Activated CD4-positive, alpha-beta T cell treated with anti-CD3 and anti-CD28 coated beads, Interleukin-2, Interleukin-4, amounts not matched to agents 100 ng/mL and 50 ng/mL, durations not matched to agents 16 hours and 8 hours (primary cell): Measurements from ENCODE around the gene KAZN.
"Not testable (repeated sequence)": the region's sequence is repeated elsewhere in the genome, so short reads cannot be mapped to it uniquely, and the experiment has no call there.

ENCODE experiments used
- DNase-seq: peaks from one replicate; pipeline ENCODE4 v3.0.0-alpha.2; 2020; ENCODE audit warnings: low spot score

The KAZN gene

DNA sequence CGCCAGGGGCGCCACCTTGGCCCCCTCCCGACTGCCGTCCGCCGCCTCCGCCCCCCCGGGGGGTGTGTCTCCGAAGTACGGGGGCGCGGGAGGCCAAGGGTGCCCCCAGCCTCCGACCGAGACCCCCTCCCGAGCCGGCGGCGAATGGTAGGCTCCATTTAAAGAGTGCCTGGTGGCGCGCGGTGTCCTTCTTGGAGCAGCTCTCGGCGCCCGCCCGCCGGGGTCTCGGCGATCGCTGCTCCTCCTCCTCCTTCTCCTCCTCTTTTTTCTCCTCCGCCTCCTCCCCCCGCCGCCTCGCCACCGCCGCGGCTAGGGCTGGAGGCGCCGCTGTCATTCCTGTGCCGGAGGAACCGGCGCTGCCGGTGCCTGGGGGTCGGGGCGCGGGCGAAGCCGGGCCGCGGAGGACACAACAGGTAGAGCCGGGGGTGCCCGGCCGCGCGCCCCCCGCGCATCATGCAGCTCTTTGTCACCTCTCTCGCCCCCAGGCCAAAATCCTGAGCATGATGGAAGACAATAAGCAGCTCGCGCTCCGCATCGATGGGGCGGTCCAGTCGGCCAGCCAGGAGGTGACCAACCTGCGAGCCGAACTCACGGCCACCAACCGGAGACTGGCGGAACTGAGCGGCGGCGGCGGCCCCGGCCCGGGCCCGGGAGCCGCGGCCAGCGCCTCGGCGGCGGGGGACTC is at the start of gene KAZN:
Gene KAZN, plus strand, starts transcription at position 188 of the 685 bp plus-strand sequence.
- no peak for DNase-seq

DNA sequence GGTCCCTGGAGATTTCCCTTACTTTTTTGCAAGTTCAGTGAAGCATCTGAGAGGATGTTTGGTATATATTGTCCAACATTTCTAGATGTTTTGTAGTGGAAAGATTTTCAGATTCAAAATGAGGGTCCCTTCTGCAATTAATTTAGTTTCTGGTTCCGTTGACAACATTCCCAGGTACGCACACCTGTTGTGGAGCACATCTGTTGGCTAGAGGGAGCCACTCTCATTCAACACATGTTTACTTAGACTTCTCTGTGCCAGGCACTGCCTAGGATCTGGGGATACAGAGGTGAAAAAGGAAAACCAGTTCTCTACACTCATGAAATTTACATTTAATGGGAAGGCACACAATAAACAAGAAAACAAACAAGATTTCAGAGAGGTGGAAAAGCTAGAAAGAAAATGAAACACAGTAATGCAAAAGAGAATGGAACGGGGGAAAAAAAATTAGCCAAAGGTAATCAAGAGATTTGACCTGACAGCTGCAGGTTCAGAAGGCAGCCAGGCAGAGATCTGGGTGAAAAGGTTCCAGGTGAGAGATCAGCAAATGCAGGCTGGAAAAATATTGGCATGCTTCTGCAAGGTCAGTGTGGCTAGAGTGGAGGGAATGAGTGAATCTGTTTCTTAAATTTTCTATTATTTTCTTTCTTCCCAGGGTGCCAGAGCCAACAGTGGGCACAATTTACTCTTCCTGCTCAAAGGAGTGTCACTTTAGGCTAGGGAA is 48.4 kb upstream of the KAZN start:
- DNase-seq = no peak

DNA sequence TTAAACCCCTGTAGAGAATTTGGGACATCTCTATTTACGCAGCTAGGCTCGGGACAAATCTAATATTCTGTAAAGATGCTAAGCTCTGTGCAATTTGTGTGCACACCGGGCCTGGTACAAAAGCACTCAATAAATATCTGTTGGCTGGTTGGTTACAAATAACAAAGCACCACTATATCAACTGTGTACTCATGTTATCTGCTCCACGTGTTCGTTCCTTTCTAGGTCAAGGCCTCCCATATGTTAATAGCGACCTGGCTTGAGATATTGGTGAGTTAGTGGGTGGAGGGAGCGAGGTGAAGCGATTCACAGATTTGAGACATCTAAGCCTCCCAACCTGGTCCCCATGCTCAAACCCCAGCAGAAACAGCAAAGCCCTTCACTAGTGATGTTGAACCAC is 47.1 kb upstream of the KAZN start:
- DNase-seq = no peak

DNA sequence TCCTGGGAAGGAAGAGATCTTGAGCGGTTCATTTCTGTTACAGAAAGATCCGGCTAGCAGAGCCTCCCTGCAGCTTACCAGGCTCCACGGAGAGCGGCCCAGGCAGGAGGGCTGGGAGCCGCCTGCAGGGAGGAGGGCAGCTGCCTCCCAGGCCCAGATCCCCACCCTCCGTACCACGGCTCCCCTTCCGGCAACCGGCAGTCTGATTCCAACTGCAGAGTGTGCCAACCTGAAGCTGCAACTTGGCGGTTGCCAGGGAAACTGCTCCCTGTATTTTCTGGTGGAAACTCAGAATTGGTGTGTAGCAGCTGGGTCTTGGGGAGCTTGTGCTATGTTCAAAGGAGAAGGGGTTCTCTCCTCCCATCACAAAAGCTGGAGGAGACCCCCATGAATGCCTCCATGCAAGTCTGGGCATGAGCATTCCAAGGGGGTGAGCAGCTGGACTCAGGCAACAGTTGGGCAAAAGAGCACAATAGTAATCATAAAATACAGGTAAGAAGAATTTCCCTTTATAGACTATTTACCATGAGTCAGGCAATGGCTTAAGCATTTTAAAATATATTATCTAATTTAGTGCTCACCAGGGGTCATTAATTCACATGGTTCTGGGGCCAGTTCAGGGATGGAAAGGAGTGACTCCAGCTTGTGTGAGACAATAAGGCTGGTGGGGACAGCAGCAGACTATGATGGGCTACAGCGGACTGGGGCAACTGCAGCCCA is 46.1 kb upstream of the KAZN start:
- DNase-seq = no peak

GRCh38 chr1:14553711-14554110 is 44.8 kb upstream of the KAZN start:
- no peak for DNase-seq

DNA sequence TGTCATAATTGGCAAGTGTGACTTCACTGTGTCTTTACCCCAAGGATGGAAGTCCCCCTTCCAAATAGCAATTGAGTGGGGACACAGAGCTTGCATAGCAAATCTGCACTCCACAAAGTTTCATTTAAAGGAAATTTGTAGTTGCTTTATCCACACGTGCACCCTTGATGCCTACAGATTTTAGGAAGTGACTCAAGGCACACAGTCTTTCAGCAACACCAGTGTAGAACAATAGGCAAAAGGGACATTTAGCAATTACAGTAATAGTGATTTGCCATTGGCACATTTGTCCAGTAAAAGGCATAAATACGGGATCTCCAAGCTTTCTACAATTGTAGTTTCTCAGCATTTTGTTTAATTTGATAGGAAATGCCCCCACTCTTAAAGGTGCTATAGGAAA is 43.4 kb upstream of the KAZN start:
- DNase-seq = no peak

- no peak for DNase-seq
These were observed 37.3 kb upstream of the KAZN start for GRCh38 chr1:14561014-14561693.

GRCh38 chr1:14565090-14565489 is 33.4 kb upstream of the KAZN start:
- no peak for DNase-seq

DNA sequence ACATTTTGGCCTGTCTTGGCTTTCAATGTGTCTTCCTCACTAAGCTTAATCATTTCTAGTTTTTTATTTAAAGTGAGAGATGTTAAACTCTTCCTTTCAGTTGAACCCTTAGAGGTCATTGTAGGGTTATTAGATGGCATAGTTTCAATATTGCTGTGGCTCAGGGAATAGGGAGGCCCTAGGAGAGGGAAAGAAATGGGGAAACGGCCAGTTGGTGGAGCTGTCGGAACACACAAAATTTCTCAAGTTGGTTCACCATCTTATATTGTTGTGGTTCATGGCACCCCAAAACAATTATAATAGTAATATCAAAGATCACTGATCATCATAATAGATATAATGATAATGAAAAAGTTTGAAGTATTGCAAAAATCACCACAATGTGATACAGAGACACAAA is 31.4 kb upstream of the KAZN start:
- DNase-seq = no peak

- no peak for DNase-seq
These were observed 30.6 kb upstream of the KAZN start for GRCh38 chr1:14567903-14568302.

DNA sequence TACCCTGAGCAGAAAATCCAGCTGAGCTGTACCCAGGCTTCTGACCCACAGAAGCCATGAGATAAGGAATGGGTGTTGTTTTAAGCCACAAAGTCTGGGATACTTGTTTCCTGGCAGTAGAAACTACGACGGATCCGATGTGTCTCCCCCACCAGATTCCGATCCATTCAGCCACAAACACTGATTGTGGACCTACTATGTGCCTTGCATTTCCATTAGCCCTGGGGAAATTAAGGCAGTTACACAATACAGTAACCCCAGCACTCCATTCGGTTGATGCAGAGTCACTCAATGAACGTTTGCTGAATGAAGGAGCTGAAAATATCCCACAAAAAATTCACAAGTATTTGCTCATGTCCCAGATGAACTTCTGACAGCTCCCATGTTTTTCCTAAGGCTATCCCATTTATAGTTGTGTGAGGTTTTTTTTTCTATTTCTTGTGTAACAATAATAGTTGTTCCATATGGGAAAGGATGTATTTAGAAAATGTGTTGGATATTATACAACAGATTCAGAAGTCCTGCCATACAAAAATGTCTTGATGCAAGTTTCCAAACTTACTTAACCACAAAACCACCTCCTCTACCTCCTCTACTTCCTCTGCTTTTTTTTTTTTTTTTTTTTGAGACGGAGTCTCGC is 29.6 kb upstream of the KAZN start:
- no peak for DNase-seq

DNA sequence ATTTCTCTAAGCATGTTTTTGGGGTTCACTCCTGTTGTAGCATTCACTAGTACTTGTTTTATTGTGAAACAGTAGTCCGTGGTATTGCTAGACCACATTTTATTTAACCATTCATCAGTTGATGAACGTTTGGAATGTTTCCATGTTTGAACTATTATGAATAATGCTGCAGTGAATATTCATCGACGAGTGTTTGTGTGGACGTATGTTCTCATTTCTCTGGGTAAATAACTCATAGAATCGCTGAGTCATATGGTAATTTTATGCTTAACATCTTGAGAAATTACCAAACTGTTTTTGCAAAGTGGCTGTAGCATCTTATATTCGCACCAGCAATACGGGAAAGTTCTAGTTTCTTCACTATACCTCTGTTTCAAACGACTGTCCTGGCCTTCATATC is 28.0 kb upstream of the KAZN start:
- no peak for DNase-seq

- DNase-seq = no peak
These were observed 26.4 kb upstream of the KAZN start for GRCh38 chr1:14571810-14572767.

DNA sequence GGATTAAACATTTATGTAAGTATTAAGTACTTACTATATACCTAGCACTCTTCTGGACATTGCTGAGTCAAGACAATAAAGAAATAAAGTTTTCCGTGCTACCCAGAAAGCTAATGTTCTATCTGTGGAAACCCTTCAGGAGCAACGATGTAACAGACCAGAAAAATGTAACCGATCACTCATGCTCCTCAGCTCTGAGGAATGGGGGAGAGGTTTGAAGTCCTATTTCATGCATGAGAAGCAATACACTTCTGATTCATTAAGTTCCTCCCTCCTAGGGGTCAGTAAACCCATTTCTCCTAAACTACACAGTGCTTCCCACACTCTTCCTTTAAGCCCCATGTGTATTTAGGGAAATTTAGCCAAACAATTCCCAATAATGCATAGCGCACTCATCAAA is 25.6 kb upstream of the KAZN start:
- DNase-seq = no peak

DNA sequence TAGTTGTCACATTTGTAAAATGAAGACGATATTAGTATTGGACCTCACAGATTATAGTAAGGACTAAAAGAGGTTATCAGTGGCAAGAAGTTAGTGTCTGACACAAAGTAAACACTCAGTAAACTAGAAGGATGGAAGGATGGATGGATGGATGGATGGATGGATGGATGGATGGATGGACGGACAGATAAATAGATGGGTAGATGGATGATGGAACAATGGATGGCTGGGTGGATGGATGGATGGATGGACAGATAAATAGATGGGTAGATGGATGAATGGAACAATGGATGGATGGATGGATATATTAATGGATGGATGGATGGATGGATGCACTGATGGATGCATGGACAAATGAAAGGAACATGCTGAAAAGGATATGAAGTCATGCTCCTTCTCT is 22.3 kb upstream of the KAZN start:
- DNase-seq = no peak

- no peak for DNase-seq
These were observed 21.2 kb upstream of the KAZN start for GRCh38 chr1:14577261-14577660.

GRCh38 chr1:14578156-14578555 is 20.3 kb upstream of the KAZN start:
- DNase-seq = no peak

DNA sequence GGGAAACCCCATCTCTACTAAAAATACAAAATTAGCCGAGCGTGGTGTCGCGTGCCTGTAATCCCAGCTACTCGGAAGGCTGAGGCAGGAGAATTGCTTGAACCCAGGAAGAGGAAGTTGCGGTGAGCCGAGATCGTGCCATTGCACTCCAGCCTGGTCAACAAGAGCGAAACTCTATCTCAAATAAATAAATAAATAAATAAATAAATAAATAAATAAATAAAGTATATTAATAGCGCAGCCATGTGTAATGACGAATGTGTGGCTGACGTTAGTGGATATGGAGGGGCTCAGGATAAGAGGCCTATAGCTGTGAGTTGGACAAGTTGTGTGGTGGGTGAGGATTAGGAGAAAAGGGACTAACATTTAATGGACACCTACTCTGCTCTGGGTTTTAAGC is 18.2 kb upstream of the KAZN start:
- not testable (repeated sequence) for DNase-seq

DNA sequence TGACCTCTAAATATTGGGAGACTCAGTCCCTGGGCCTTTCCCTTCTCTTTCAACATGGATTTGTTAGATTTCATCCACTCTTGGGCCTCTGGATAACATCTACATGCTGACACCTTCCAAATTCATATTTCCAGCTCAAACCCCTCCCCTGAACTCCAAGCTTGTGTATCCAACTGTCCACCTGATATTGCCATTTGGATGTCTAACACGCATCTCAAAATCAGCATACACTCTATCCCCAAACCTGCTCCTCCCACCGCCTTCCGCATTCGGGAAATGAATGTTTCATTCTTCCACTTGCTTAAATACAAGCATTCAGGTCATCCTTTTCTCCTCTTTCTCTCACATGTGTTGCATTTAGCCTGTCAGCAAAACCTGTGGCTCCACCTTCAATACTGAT is 17.5 kb upstream of the KAZN start:
- DNase-seq = no peak

GRCh38 chr1:14583788-14584187 is 14.7 kb upstream of the KAZN start:
- no peak for DNase-seq

GRCh38 chr1:14585728-14586127 is 12.8 kb upstream of the KAZN start:
- DNase-seq = no peak
